C4-2B (cell line): ENCODE data around the gene H1-8.

Experiments used
- ZFX ChIP-seq: fragments of 450-650 bp; IDR thresholded peaks from 2 replicates; pipeline ENCODE4 v1.6.1; 2017
- TF ChIP-seq, protein P1 (sequence below): fragments of 450-650 bp; conservative IDR thresholded peaks from 2 replicates; pipeline ENCODE4 v1.5.1; 2017; ENCODE audit warnings: mild to moderate bottlenecking

GRCh38 chr3:129552287-129553050, 9.5 kb downstream of the H1-8 start:
- TF ChIP-seq, protein P1, sequence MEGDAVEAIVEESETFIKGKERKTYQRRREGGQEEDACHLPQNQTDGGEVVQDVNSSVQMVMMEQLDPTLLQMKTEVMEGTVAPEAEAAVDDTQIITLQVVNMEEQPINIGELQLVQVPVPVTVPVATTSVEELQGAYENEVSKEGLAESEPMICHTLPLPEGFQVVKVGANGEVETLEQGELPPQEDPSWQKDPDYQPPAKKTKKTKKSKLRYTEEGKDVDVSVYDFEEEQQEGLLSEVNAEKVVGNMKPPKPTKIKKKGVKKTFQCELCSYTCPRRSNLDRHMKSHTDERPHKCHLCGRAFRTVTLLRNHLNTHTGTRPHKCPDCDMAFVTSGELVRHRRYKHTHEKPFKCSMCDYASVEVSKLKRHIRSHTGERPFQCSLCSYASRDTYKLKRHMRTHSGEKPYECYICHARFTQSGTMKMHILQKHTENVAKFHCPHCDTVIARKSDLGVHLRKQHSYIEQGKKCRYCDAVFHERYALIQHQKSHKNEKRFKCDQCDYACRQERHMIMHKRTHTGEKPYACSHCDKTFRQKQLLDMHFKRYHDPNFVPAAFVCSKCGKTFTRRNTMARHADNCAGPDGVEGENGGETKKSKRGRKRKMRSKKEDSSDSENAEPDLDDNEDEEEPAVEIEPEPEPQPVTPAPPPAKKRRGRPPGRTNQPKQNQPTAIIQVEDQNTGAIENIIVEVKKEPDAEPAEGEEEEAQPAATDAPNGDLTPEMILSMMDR: no peak
- no peak for TF ChIP-seq ZFX
